ENCODE data around the gene RBPJ.
"Not testable (repeated sequence)": the region's sequence is repeated elsewhere in the genome, so short reads cannot be mapped to it uniquely, and the experiment has no call there.

- not testable (repeated sequence) for TF ChIP-seq FOXA1 (IDR thresholded peaks at IDR 0.05); BHLHE40 (IDR thresholded peaks at IDR 0.05; ENCODE audit: borderline replicate concordance); HDGF (IDR thresholded peaks at IDR 0.05; ENCODE audit: borderline replicate concordance); SUZ12 (IDR thresholded peaks at IDR 0.05); SP1 (IDR thresholded peaks at IDR 0.05); ZNF384 (IDR thresholded peaks at IDR 0.05); FOXK2 (IDR thresholded peaks at IDR 0.05)
Measured at GRCh38 chr4:26359521-26359920, 38.7 kb downstream of the RBPJ start.
